Lower lobe of right lung (tissue), 2 donors: ENCODE results near the gene GPATCH8. TPM values are rescaled to one million over a fixed set of nuclear protein-coding genes. Genes with fewer than 3 reads are reported as not detected.
"Not testable (repeated sequence)": the region's sequence is repeated elsewhere in the genome, so short reads cannot be mapped to it uniquely, and the experiment has no call there.

Source experiments
- ATAC-seq, 2 donors: fragments of 200-7000 bp; cut with Tn5 transposase; one replicate each; pipeline ENCODE4 v1.9.1; 2020 to 2022; ENCODE audit warnings: mild to moderate bottlenecking in 2 of 2, moderate library complexity in 2 of 2
- DNase-seq: peaks from one replicate; pipeline ENCODE4 v3.0.0-alpha.2; 2020
- H3K27ac ChIP-seq: fragments of 200-600 bp; one replicate; pipeline ENCODE4 v1.8.0; 2022
- H3K27me3 ChIP-seq: fragments of 200-600 bp; one replicate; pipeline ENCODE4 v1.8.0; 2022; ENCODE audit warnings: low read depth
- H3K36me3 ChIP-seq: fragments of 200-600 bp; one replicate; pipeline ENCODE4 v1.8.0; 2022; ENCODE audit warnings: mild to moderate bottlenecking
- H3K4me1 ChIP-seq: fragments of 200-600 bp; one replicate; pipeline ENCODE4 v1.8.0; 2022
- H3K4me3 ChIP-seq: fragments of 200-600 bp; one replicate; pipeline ENCODE4 v1.8.0; 2022; ENCODE audit warnings: mild to moderate bottlenecking
- H3K9me3 ChIP-seq: fragments of 200-600 bp; one replicate; pipeline ENCODE4 v1.8.0; 2022
- intact Hi-C: fragments of 100-400 bp; cut with DNase I; formaldehyde crosslinking; loops from one replicate; pipeline ENCODE4 v1.11.0; 2022
- total RNA-seq: library from RNA; stranded (reverse); fragmentation: NEBNext Ultra II Directional; extraction: Animal tissue kit (Norgen Biotek cat#: 25700); gene quantifications from one replicate; pipeline ENCODE4 v1.2.1, GENCODE V29; 2021
- TF ChIP-seq, protein P1 (sequence below): fragments of 200-600 bp; IDR thresholded peaks from one replicate; pipeline ENCODE4 v1.8.0; 2022; ENCODE audit warnings: antibody characterized with exemption, mild to moderate bottlenecking
- donor health status: DM: no; HTN: yes; CAD: no; lungs with severe emphysema.

Gene GPATCH8
- total RNA-seq, 1 donor from 2014 or later: 48.3 TPM

DNA sequence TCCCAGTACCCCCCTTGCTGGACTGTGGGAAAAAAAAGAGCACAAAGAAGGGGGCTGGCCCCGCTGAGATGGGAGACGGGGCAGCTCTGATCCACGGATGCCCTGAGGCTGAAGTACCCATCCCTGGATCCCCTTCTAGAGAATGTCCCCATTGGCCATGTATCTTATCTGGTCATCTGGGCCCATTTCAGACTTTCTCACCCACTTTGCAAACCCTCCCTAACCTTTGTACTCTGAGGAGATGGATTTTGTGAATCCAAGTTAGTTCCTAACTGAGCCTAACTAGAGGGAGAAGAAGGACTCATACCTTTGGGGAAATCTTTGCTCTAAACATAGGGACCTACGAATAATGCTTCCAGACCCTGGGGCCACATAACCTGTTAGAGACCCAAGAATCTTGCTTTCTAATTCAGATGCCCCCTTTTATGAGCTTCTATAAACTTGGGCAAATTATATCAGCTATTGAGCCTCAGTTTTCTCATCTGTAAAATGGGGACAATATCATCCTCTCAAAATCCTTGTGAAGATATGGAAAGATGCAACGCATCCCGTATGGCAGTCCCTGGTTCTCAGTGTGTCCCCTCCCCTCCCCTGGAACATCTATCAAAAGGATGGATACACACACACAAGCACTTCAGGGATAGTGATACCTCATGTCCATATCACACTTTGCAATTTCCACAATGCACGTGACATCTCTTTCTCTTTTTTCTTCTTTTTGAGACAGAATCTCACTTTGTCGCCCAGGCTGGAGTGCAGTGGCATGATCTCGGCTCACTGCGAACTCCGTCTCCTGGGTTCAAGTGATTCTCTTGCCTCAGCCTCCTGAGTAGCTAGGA is 37.3 kb upstream of the GPATCH8 start:
- peaks cover 5% of the 10 kb centered on the region for H3K4me1 ChIP-seq
- TF ChIP-seq, protein P1, sequence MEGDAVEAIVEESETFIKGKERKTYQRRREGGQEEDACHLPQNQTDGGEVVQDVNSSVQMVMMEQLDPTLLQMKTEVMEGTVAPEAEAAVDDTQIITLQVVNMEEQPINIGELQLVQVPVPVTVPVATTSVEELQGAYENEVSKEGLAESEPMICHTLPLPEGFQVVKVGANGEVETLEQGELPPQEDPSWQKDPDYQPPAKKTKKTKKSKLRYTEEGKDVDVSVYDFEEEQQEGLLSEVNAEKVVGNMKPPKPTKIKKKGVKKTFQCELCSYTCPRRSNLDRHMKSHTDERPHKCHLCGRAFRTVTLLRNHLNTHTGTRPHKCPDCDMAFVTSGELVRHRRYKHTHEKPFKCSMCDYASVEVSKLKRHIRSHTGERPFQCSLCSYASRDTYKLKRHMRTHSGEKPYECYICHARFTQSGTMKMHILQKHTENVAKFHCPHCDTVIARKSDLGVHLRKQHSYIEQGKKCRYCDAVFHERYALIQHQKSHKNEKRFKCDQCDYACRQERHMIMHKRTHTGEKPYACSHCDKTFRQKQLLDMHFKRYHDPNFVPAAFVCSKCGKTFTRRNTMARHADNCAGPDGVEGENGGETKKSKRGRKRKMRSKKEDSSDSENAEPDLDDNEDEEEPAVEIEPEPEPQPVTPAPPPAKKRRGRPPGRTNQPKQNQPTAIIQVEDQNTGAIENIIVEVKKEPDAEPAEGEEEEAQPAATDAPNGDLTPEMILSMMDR: no peak
- ATAC-seq (no peak), DNase-seq (no peak)
- no peak overlapping the region for H3K4me3 ChIP-seq
- intact Hi-C loops: no loop called here
- no peak overlapping the region for H3K27ac ChIP-seq
- H3K36me3 ChIP-seq: no peaks in the 10 kb centered on the region
- H3K27me3 ChIP-seq: peaks cover 14% of the 10 kb centered on the region
- H3K9me3 ChIP-seq: no peaks in the 10 kb centered on the region

DNA sequence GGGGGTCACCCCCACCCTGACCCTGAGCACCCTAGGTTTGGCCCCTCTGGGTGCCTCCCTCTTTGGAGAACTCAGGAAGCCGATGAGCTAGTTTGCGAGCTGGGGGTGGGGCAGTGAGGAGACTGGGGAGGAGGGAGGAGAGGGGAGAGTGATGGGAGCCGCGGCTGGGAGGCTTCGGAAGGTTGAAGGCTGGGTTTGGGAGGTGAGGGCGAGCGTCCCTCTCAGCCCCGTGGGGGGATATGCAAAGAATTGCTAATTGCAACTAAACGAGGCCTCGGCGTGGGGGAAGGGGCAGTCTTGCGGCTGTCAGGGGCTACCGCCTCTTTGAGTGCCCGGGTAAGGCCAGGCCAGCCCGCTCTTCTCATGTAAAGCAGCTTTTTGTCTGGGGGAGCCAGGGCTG is 36.5 kb upstream of the GPATCH8 start:
- intact Hi-C loops: no loop called here
- Histone ChIP-seq H3K27me3 (peaks cover 14% of the 10 kb centered on the region), H3K36me3 (no peaks in the 10 kb centered on the region), H3K4me1 (peaks cover 5% of the 10 kb centered on the region), H3K27ac (no peak overlapping the region), H3K9me3 (no peaks in the 10 kb centered on the region), H3K4me3 (no peak overlapping the region)
- ATAC-seq (no peak), DNase-seq (no peak)
- TF ChIP-seq, protein P1: no peak

DNA sequence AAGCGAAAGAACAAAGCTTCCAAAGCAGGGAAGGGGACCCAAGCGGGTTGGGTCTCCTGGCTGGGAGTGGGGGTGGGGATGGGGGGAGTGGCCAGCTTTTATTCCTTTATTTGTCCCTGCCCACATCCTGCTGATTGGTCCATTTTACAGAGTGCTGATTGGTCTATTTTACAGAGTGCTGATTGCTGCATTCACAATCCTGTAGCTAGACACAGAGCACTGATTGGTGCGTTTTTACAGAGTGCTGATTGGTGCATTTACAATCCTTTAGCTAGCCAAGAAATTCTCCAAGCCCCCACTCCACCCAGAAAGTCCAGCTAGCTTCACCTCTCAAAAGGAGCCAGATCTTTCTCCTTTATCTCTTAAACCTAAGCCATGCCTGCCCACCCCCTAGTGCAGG is 34.7 kb upstream of the GPATCH8 start:
- intact Hi-C loops, ATAC-seq, H3K4me3 ChIP-seq, DNase-seq, H3K9me3 ChIP-seq, H3K27ac ChIP-seq, H3K36me3 ChIP-seq: not testable (repeated sequence)
- Histone ChIP-seq H3K27me3 (peaks cover 14% of the 10 kb centered on the region), H3K4me1 (peaks cover 12% of the 10 kb centered on the region)

DNA sequence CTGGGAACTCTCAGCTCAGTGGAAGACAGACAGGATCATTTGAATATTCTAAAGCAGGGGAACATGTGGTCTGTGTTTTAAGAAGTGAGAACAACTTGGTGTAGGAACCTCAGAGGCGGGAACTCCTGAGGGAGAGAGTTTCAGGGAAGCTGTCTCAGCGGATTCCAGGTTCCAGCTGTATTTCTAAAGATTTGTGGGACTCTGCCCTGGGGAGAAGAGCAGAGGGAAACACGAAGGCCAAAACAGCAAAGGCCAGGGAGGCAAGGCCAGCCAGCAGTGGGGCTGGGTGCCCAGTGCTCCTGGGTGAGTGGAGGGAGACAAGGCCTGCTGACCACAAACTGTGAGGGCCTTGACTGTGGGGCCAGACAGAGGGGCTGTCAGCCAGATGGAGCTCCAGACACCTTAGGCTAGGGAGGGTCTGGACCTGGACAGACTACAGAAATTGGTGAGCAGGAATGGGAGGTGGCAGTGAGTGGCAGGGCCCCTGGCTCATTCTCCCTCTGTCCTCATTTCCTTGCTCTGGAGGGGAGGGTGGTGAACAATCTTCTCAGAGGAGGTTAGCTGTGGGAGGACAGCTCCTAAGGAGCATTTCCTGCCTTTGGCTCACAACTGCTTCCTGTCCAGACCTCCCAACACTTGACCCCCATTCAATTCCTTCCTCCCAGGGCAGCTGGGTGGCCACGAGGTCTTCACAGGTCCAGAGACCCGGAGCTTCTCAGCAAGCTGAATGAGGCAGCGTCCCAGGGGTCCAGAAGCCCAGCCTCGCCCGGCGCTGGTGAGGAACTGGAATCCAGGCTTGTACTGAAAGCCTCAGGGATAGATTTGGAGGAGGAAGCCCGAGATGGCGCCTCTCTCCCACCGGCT is 33.1 kb upstream of the GPATCH8 start:
- TF ChIP-seq, protein P1: no peak
- no peak for DNase-seq
- no peaks in the 10 kb centered on the region for H3K36me3 ChIP-seq
- ATAC-seq: no peak
- H3K27ac ChIP-seq: peak overlapping the region; percentile 46
- no peaks in the 10 kb centered on the region for H3K9me3 ChIP-seq
- no peak overlapping the region for H3K4me3 ChIP-seq
- H3K4me1 ChIP-seq: peaks cover 12% of the 10 kb centered on the region
- H3K27me3 ChIP-seq: peaks cover 8% of the 10 kb centered on the region
- intact Hi-C loops: no loop called here

DNA sequence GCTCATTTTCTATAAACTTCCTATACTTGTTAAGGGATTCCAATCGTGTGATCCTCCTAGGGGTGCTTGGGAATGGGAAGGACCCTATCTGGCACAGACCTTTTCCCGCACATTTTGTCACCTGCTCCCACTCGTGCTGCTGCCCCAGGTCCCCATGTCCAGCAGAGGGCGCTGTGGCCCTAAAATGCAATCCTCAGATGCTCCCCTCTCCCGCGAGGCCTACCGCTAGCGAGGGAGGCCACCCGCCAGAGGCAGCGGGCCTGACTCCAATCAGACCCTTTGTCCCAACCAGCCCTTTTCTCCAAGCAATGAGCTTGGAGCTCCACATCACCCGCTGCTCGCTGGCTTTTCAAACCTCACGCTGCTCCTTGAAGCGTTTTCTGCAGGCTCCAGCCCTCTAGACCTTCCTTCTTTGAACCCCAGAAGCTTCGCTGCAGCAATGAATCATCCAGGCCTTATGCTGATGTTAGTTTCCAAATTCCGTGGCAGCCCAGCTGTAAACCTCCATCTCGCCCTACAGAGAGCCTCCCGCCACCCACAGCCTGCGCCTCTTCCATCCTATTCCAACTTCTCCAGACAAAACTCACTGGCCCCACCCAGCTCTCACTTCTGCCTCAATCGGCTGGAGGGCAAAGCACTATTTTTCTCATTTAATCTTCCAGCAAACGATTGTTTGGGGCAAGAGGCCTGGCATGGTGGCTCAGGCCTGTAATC is 30.5 kb upstream of the GPATCH8 start:
- TF ChIP-seq, protein P1: peak; percentile 96
- H3K27ac ChIP-seq: peak overlapping the region; percentile 9
- peaks cover 12% of the 10 kb centered on the region for H3K4me1 ChIP-seq
- no peaks in the 10 kb centered on the region for H3K9me3 ChIP-seq
- intact Hi-C loops: loop anchor here (5.0 kb wide), 1 partner anchor 104 kb away; no protein-coding TSS in a partner anchor
- ATAC-seq (peak; percentile 94 to 96), DNase-seq (peak; percentile 89)
- no peaks in the 10 kb centered on the region for H3K27me3 ChIP-seq
- no peaks in the 10 kb centered on the region for H3K36me3 ChIP-seq
- H3K4me3 ChIP-seq: no peak overlapping the region
